ENCODE data around the gene CCNI.
"Not testable (repeated sequence)": the region's sequence is repeated elsewhere in the genome, so short reads cannot be mapped to it uniquely, and the experiment has no call there.

CCNI gene

DNA sequence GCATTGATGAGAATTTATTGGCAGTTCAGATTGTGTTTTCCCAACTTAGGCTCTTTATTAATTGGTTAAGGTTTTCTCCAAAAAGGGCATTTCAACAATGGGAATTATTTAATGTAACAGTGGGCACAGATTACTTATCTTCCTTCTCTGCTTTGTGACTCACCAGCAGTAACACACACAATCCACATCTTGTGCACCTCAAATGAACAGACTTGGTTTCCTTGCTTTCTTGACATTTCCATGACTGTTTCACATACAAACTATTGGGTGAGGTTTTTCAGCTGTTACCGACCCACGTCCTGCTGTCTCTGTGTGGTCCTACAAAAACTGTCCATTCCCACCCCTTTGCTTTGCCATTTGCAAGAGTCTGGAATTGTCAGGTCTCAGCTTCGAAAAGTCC is 38.1 kb downstream of the CCNI start:
- Histone ChIP-seq H3K36me3 (ENCODE audit: control insufficient read depth, insufficient read depth, low read length) (no peaks in the 10 kb centered on the region), H3K79me2 (no peaks in the 10 kb centered on the region), H3K27ac (no peak overlapping the region), H2AFZ (no peak overlapping the region), H3K4me1 (no peaks in the 10 kb centered on the region), H3K9me3 (ENCODE audit: control insufficient read depth, low read length) (no peaks in the 10 kb centered on the region), H3K4me2 (ENCODE audit: low read length) (no peak overlapping the region), H3K9ac (no peak overlapping the region), H3K27me3 (ENCODE audit: control insufficient read depth, insufficient read depth, low read length) (no peaks in the 10 kb centered on the region), H3K4me3 (ENCODE audit: low read depth, low read length) (no peak overlapping the region)
- TF ChIP-seq, protein P1, sequence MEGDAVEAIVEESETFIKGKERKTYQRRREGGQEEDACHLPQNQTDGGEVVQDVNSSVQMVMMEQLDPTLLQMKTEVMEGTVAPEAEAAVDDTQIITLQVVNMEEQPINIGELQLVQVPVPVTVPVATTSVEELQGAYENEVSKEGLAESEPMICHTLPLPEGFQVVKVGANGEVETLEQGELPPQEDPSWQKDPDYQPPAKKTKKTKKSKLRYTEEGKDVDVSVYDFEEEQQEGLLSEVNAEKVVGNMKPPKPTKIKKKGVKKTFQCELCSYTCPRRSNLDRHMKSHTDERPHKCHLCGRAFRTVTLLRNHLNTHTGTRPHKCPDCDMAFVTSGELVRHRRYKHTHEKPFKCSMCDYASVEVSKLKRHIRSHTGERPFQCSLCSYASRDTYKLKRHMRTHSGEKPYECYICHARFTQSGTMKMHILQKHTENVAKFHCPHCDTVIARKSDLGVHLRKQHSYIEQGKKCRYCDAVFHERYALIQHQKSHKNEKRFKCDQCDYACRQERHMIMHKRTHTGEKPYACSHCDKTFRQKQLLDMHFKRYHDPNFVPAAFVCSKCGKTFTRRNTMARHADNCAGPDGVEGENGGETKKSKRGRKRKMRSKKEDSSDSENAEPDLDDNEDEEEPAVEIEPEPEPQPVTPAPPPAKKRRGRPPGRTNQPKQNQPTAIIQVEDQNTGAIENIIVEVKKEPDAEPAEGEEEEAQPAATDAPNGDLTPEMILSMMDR (IDR thresholded peaks at IDR 0.05): no peak

DNA sequence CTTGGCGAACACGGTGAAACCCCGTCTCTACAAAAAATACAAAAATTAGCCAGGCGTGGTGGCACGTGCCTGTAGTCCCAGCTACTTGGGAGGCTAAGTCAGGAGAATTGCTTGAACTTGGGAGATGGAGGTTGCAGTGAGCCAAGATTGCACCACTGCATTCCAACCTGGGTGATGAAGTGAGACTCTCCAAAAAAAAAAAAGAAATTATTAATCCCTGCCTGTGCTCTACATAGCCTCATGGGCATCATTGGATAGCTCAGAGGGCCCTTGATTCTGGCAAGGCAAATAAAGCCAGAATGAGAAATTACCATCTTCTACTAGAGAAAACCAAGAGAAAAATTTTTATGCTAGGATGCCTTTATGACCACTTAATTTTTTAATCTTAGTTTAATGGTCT is 38.6 kb downstream of the CCNI start:
- not testable (repeated sequence) for H3K27ac ChIP-seq; H3K79me2 ChIP-seq; H3K27me3 ChIP-seq (ENCODE audit: control insufficient read depth, insufficient read depth, low read length); H3K36me3 ChIP-seq (ENCODE audit: control insufficient read depth, insufficient read depth, low read length); H3K4me2 ChIP-seq (ENCODE audit: low read length); H3K9ac ChIP-seq; H3K9me3 ChIP-seq (ENCODE audit: control insufficient read depth, low read length); H3K4me1 ChIP-seq; H3K4me3 ChIP-seq (ENCODE audit: low read depth, low read length); H2AFZ ChIP-seq

DNA sequence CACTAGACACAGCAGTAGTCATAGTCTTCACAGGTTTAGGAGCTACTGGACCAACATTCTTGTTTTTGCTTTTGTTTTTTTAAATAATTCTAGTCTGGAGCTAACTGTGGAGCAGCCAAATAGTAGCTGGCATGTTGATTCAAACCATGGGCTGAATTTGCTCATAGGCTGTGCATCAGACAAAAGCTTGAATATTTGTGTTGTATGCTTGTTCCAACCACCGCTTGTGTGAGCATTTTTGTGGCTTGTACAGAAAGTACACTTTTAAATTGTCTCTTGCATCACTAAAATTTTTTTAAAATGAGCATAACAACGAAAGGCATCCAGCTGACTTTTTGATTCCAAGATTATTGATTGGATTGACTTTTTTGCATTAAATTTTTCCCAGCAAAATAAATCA is 39.6 kb downstream of the CCNI start:
- Histone ChIP-seq H3K27me3 (ENCODE audit: control insufficient read depth, insufficient read depth, low read length) (no peaks in the 10 kb centered on the region), H3K9me3 (ENCODE audit: control insufficient read depth, low read length) (no peaks in the 10 kb centered on the region), H3K79me2 (no peaks in the 10 kb centered on the region), H2AFZ (no peak overlapping the region), H3K4me3 (ENCODE audit: low read depth, low read length) (no peak overlapping the region), H3K27ac (no peak overlapping the region), H3K4me2 (ENCODE audit: low read length) (no peak overlapping the region), H3K9ac (no peak overlapping the region), H3K4me1 (no peaks in the 10 kb centered on the region), H3K36me3 (ENCODE audit: control insufficient read depth, insufficient read depth, low read length) (no peaks in the 10 kb centered on the region)
- TF ChIP-seq, protein P1 (IDR thresholded peaks at IDR 0.05): no peak

DNA sequence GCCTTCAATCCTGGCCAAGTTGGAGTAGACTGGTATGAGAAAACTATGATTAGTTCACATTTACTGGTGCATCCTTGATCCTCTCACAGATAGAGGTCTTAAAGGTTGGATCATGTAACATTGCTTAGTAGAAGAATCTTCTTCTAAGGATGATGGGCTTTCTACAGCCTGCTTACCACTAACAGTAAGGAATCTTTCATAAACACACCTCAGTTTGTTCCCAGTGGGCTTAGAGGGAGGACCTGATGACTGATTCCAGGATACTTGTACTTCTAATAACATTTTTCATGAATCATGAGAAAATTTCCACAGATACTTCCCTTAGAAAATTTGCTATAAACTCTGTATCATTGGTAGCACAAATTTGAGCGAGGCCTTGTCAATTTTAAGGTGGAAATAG is 40.6 kb downstream of the CCNI start:
- Histone ChIP-seq H3K36me3 (ENCODE audit: control insufficient read depth, insufficient read depth, low read length) (no peaks in the 10 kb centered on the region), H3K9me3 (ENCODE audit: control insufficient read depth, low read length) (no peaks in the 10 kb centered on the region), H3K79me2 (no peaks in the 10 kb centered on the region), H3K9ac (no peak overlapping the region), H3K4me3 (ENCODE audit: low read depth, low read length) (no peak overlapping the region), H3K4me2 (ENCODE audit: low read length) (no peak overlapping the region), H3K27me3 (ENCODE audit: control insufficient read depth, insufficient read depth, low read length) (no peaks in the 10 kb centered on the region), H2AFZ (no peak overlapping the region), H3K27ac (no peak overlapping the region), H3K4me1 (no peaks in the 10 kb centered on the region)
- TF ChIP-seq, protein P1 (IDR thresholded peaks at IDR 0.05): no peak

DNA sequence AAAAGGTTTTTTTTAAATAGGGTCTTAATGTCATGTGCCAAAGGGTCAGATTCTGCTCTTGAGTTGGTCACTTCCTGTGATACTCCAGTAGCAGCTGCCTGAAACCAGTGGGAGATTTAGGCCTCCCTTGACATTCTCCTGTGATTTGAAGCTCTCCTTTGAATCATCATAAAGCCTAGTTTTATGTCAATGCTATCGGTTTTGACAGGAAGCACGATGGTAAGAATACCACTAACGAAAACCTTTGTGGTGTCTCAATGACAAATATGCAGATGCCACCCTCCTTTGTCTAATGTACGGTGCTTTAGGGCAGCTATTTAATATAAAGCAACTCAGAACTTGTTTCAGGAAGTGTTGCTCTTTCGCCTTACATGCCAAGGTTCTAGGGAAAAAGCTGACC is 44.2 kb downstream of the CCNI start:
- TF ChIP-seq, protein P1 (IDR thresholded peaks at IDR 0.05): no peak
- Histone ChIP-seq H3K4me1 (no peaks in the 10 kb centered on the region), H3K9ac (no peak overlapping the region), H3K4me3 (ENCODE audit: low read depth, low read length) (no peak overlapping the region), H3K27ac (no peak overlapping the region), H3K4me2 (ENCODE audit: low read length) (no peak overlapping the region), H2AFZ (no peak overlapping the region), H3K79me2 (no peaks in the 10 kb centered on the region), H3K9me3 (ENCODE audit: control insufficient read depth, low read length) (no peaks in the 10 kb centered on the region), H3K27me3 (ENCODE audit: control insufficient read depth, insufficient read depth, low read length) (no peaks in the 10 kb centered on the region), H3K36me3 (ENCODE audit: control insufficient read depth, insufficient read depth, low read length) (no peaks in the 10 kb centered on the region)

DNA sequence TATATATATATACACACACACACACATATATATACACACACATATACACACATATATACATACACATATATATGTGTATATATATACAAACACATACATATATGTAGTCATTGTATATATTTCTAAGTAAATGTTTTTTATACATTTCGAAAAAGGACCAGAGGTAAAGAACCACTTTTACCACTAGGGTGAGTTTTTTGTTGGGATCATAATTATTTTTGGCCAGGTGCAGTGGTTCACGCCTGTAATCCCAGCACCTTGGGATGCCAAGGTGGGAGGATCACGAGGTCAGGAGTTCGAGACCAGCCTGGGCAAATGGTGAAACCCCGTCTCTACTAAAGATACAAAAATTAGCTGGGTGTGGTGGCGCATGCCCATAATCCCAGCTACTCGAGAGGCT is 46.0 kb downstream of the CCNI start:
- not testable (repeated sequence) for H3K9me3 ChIP-seq (ENCODE audit: control insufficient read depth, low read length); H3K4me2 ChIP-seq (ENCODE audit: low read length); H3K27ac ChIP-seq; H2AFZ ChIP-seq; H3K79me2 ChIP-seq; H3K4me1 ChIP-seq; H3K36me3 ChIP-seq (ENCODE audit: control insufficient read depth, insufficient read depth, low read length); H3K9ac ChIP-seq; H3K4me3 ChIP-seq (ENCODE audit: low read depth, low read length); H3K27me3 ChIP-seq (ENCODE audit: control insufficient read depth, insufficient read depth, low read length)
